T-cell (primary cell): ENCODE data around the gene HELZ. TPM values are rescaled to one million over a fixed set of nuclear protein-coding genes. Genes with fewer than 3 reads are reported as not detected.
"Not testable (repeated sequence)": the region's sequence is repeated elsewhere in the genome, so short reads cannot be mapped to it uniquely, and the experiment has no call there.

Source experiments
- ATAC-seq, 4 experiments: fragments of 200-7000 bp in 3 of 4; fragments of 150-1000 bp in 1 of 4; cut with Tn5 transposase; replicated peaks in 1 of 4; 1 replicate in 3 of 4; 2 replicates in 1 of 4; pipeline ENCODE4 v1.10.0; 2021; ENCODE audit warnings: moderate library complexity in 3 of 4, mild to moderate bottlenecking in 2 of 4, moderate number of reproducible peaks in 1 of 4
- CTCF ChIA-PET, 2 donors: fragments of 300-600 bp; sonication (Branson Sonifier 250); formaldehyde crosslinking; loops; one replicate each; lab custom pipeline; 2022; ENCODE audit warnings: antibody characterized with exemption in 2 of 2; lab: Charles Lee
- POLR2A ChIA-PET, 2 donors: fragments of 300-600 bp; sonication (Branson Sonifier 250); formaldehyde crosslinking; loops; one replicate each; lab custom pipeline; 2022; ENCODE audit warnings: antibody characterized with exemption in 2 of 2; lab: Charles Lee
- DNase-seq, 35 experiments: peaks; one replicate each; pipeline versions ENCODE4 v3.0.0 to v3.0.0-alpha.2; 2013 to 2023
- H3K27ac ChIP-seq: one replicate; pipeline ENCODE4 v1.5.1; 2013; ENCODE audit warnings: low read length
- H3K27me3 ChIP-seq, 2 experiments: replicated peaks in 1 of 2; 1 replicate in 1 of 2; 2 replicates in 1 of 2; pipeline versions ENCODE4 v1.6.1 to v1.7.0; 2013; ENCODE audit warnings: low read length in 1 of 2, mixed read lengths in 1 of 2; ENCODE audit not compliant: control insufficient read depth in 2 of 2, insufficient read depth in 2 of 2; ENCODE audit errors: extremely low read depth in 1 of 2
- H3K36me3 ChIP-seq, 2 donors: 1 replicate in 1 of 2; 2 replicates in 1 of 2; pipeline versions ENCODE4 v1.6.1 to v1.7.0; 2013; ENCODE audit warnings: low read length in 1 of 2; ENCODE audit not compliant: control insufficient read depth in 2 of 2, insufficient read depth in 1 of 2; ENCODE audit errors: extremely low read depth in 1 of 2
- H3K4me1 ChIP-seq, 2 experiments: 1 replicate in 1 of 2; 2 replicates in 1 of 2; pipeline versions ENCODE4 v1.6.1 to v1.7.0; 2013; ENCODE audit warnings: low read length in 2 of 2, mixed read lengths in 1 of 2; ENCODE audit not compliant: insufficient read depth in 2 of 2, control insufficient read depth in 1 of 2; ENCODE audit errors: extremely low read depth in 1 of 2
- H3K4me3 ChIP-seq, 2 donors: 1 replicate in 1 of 2; 2 replicates in 1 of 2; pipeline versions ENCODE4 v1.5.1 to v1.7.0; 2013; ENCODE audit warnings: mild to moderate bottlenecking in 2 of 2, low read length in 1 of 2, moderate library complexity in 1 of 2; ENCODE audit not compliant: control insufficient read depth in 1 of 2; ENCODE audit errors: extremely low read depth in 1 of 2
- H3K9me3 ChIP-seq: 2 replicates; pipeline ENCODE4 v1.7.0; 2013
- H3K27ac Mint-ChIP-seq, 2 donors: one replicate each; pipeline ENCODE4 v1.8.0; 2020 to 2021; ENCODE audit warnings: mild to moderate bottlenecking in 2 of 2, mixed read lengths in 2 of 2
- H3K27me3 Mint-ChIP-seq, 2 donors: one replicate each; pipeline ENCODE4 v1.8.0; 2021 to 2022; ENCODE audit warnings: mixed read lengths in 2 of 2
- H3K36me3 Mint-ChIP-seq: one replicate; pipeline ENCODE4 v1.8.0; 2021; ENCODE audit warnings: mixed read lengths
- H3K4me1 Mint-ChIP-seq, 3 donors: one replicate each; pipeline ENCODE4 v1.8.0; 2020 to 2022; ENCODE audit warnings: mixed read lengths in 3 of 3, mild to moderate bottlenecking in 1 of 3
- H3K4me3 Mint-ChIP-seq, 3 donors: one replicate each; pipeline ENCODE4 v1.8.0; 2020 to 2022; ENCODE audit warnings: mild to moderate bottlenecking in 3 of 3, mixed read lengths in 3 of 3, moderate library complexity in 3 of 3
- H3K9me3 Mint-ChIP-seq, 3 donors: one replicate each; pipeline ENCODE4 v1.8.0; 2020 to 2022; ENCODE audit warnings: mixed read lengths in 3 of 3
- WGBS: methylation state at CpG from one replicate; pipeline ENCODE4 v1.1.5; 2013; ENCODE audit warnings: missing lambda C conversion rate; ENCODE audit not compliant: insufficient coverage; 5-methylcytosine and 5-hydroxymethylcytosine counted together
- total RNA-seq, 35 experiments: library from RNA in 6 of 35; stranded (reverse) in 6 of 35; fragments of 120-200 nt in 1 of 35; gene quantifications; one replicate each; pipeline versions ENCODE4 v1.2.1 to v1.2.4 and lab custom pipeline; 2013 to 2026

The HELZ gene
- total RNA-seq, 5 donors from 2014 or later (not counting 1 experiment from before 2014, with no cell fraction given), result 76.0 to 115 (median 91.6) TPM

DNA sequence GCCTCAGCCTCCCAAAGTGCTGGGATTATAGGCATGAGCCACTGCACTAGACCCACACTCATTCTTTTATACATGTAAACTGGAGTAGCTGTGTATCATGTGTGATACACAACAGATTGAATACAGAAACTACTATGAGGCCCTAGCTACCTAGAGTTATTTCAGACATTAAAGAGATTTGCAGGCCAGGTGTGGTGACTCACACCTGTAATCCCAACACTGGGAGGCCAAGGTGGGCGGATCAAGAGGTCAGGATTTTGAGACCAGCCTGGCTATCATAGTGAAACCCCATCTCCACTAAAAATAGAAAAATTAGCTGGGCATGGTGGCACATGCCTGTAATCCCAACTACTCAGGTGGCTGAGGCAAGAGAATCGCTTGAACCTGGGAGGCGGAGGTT lies 41.8 kb upstream of the HELZ start:
- ATAC-seq, H3K36me3 Mint-ChIP-seq, H3K9me3 Mint-ChIP-seq, H3K9me3 ChIP-seq, H3K27me3 Mint-ChIP-seq, H3K27me3 ChIP-seq, H3K27ac Mint-ChIP-seq, H3K27ac ChIP-seq, DNase-seq, H3K36me3 ChIP-seq, CTCF ChIA-PET, H3K4me1 ChIP-seq, H3K4me3 Mint-ChIP-seq, H3K4me3 ChIP-seq, H3K4me1 Mint-ChIP-seq: not testable (repeated sequence)
- POLR2A ChIA-PET, result interaction anchor here in 1 of 2 donors (0.6 kb wide), 1 partner anchor 9 kb away, joined by 4 read pairs; no protein-coding TSS in a partner anchor
- WGBS, result 100% methylated on average over 1 of the region's 3 CpGs

GRCh38 chr17:67285360-67285759 lies 40.4 kb upstream of the HELZ start:
- DNase-seq, result no peak
- H3K9me3 ChIP-seq, result no peaks in the 10 kb centered on the region
- POLR2A ChIA-PET, result no interaction called here
- H3K4me3 ChIP-seq, result no peak overlapping the region
- Mint-ChIP-seq H3K4me3 (no peak overlapping the region), H3K36me3 (no peaks in the 10 kb centered on the region), H3K27ac (no peak overlapping the region), H3K4me1 (no peaks in the 10 kb centered on the region), H3K9me3 (no peaks in the 10 kb centered on the region), H3K27me3 (no peaks in the 10 kb centered on the region)
- H3K27me3 ChIP-seq, result no peaks in the 10 kb centered on the region
- CTCF ChIA-PET, result interaction anchor here in 1 of 2 donors (0.7 kb wide), 1 partner anchor 216 kb away, joined by 4 read pairs; no protein-coding TSS in a partner anchor
- H3K4me1 ChIP-seq, result no peaks in the 10 kb centered on the region
- H3K27ac ChIP-seq, result no peak overlapping the region
- no peaks in the 10 kb centered on the region for H3K36me3 ChIP-seq
- WGBS, result no CpG with 5 or more reads among the region's 1 CpG
- ATAC-seq, result no peak

- DNase-seq (no peak), ATAC-seq (no peak)
- WGBS, result 64% methylated on average over 2 of the region's 5 CpGs
- H3K4me1 Mint-ChIP-seq, result no peaks in the 10 kb centered on the region
- no peaks in the 10 kb centered on the region for H3K36me3 ChIP-seq
- H3K27me3 Mint-ChIP-seq, result no peaks in the 10 kb centered on the region
- no peaks in the 10 kb centered on the region for H3K4me1 ChIP-seq
- H3K36me3 Mint-ChIP-seq, result no peaks in the 10 kb centered on the region
- ChIA-PET CTCF (interaction anchor here in 1 of 2 donors (0.6 kb wide), 1 partner anchor 85 kb away, joined by 3 read pairs; no protein-coding TSS in a partner anchor), POLR2A (no interaction called here)
- no peak overlapping the region for H3K4me3 ChIP-seq
- no peaks in the 10 kb centered on the region for H3K27me3 ChIP-seq
- no peaks in the 10 kb centered on the region for H3K9me3 Mint-ChIP-seq
- no peak overlapping the region for H3K27ac Mint-ChIP-seq
- no peak overlapping the region for H3K4me3 Mint-ChIP-seq
- no peaks in the 10 kb centered on the region for H3K9me3 ChIP-seq
- H3K27ac ChIP-seq, result no peak overlapping the region
Measured at GRCh38 chr17:67283731-67284516, 38.9 kb upstream of the HELZ start.

DNA sequence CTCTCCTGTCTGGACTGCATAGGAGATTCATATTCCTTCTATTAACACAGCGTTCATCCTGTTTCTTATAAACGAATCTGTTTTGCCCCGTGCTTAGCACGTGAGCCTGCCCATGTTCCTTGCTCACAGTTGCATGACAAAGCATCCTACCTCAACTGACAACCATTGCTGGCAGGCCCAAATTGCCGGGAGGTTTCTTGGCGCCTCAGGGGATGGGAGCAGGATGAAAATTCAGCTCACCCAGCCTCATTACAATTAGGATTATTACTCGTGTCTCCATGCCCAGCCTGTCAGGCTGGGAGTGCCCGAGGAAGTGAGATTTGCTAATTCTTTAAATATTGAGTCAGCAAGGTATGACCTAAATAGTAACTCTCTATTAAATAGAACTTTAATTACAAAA lies 36.7 kb upstream of the HELZ start:
- Mint-ChIP-seq H3K4me3 (no peak overlapping the region), H3K4me1 (no peaks in the 10 kb centered on the region), H3K36me3 (no peaks in the 10 kb centered on the region), H3K9me3 (no peaks in the 10 kb centered on the region), H3K27ac (no peak overlapping the region), H3K27me3 (no peaks in the 10 kb centered on the region)
- POLR2A ChIA-PET, result no interaction called here
- ATAC-seq (no peak), DNase-seq (no peak)
- no peak overlapping the region for H3K4me3 ChIP-seq
- H3K4me1 ChIP-seq, result no peaks in the 10 kb centered on the region
- no peaks in the 10 kb centered on the region for H3K36me3 ChIP-seq
- no peak overlapping the region for H3K27ac ChIP-seq
- H3K27me3 ChIP-seq, result peaks cover 0 to 2% of the 10 kb centered on the region in 2 experiments
- CTCF ChIA-PET, result no interaction called here
- no peaks in the 10 kb centered on the region for H3K9me3 ChIP-seq
- WGBS, result 100% methylated on average over 3 of the region's 8 CpGs

DNA sequence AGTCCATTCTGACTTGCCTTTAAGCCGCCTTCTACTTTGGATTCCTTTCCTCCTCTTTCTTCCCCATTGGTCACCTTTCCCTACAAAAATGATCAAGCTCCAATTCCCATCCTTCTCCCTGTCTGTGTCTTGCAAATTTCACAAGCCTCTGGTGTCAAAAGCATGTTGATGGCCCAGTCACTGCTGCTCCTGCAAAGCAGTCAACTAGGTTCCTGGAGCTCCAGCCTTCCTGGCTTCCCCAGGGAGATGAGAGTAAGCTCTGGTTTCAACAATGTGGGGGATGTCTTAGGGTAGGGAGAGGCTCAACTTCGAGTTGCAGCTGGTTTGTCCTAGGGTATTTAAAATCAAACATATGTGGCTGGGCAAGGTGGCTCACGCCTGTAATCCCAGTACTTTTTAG lies 36.1 kb upstream of the HELZ start:
- Histone ChIP-seq H3K4me1 (no peaks in the 10 kb centered on the region), H3K36me3 (no peaks in the 10 kb centered on the region), H3K27ac (no peak overlapping the region), H3K4me3 (no peak overlapping the region), H3K9me3 (no peaks in the 10 kb centered on the region), H3K27me3 (peaks cover 0 to 2% of the 10 kb centered on the region in 2 experiments)
- DNase-seq (no peak), ATAC-seq (no peak)
- POLR2A ChIA-PET, result no interaction called here
- no peaks in the 10 kb centered on the region for H3K4me1 Mint-ChIP-seq
- H3K27ac Mint-ChIP-seq, result no peak overlapping the region
- H3K4me3 Mint-ChIP-seq, result no peak overlapping the region
- no peaks in the 10 kb centered on the region for H3K9me3 Mint-ChIP-seq
- CTCF ChIA-PET, result no interaction called here
- no peaks in the 10 kb centered on the region for H3K27me3 Mint-ChIP-seq
- no peaks in the 10 kb centered on the region for H3K36me3 Mint-ChIP-seq
- WGBS, result 58% methylated on average over 2 of the region's 3 CpGs

GRCh38 chr17:67280279-67280678 lies 35.3 kb upstream of the HELZ start:
- H3K9me3 Mint-ChIP-seq, result no peaks in the 10 kb centered on the region
- no peak overlapping the region for H3K4me3 Mint-ChIP-seq
- H3K36me3 Mint-ChIP-seq, result no peaks in the 10 kb centered on the region
- no peaks in the 10 kb centered on the region for H3K27me3 Mint-ChIP-seq
- CTCF ChIA-PET, result no interaction called here
- H3K4me3 ChIP-seq, result no peak overlapping the region
- POLR2A ChIA-PET, result no interaction called here
- 91% methylated on average over 6 of the region's 6 CpGs for WGBS
- ATAC-seq (no peak), DNase-seq (no peak)
- H3K27ac Mint-ChIP-seq, result no peak overlapping the region
- H3K9me3 ChIP-seq, result no peaks in the 10 kb centered on the region
- H3K27me3 ChIP-seq, result peaks cover 0 to 2% of the 10 kb centered on the region in 2 experiments
- H3K4me1 Mint-ChIP-seq, result no peaks in the 10 kb centered on the region
- no peaks in the 10 kb centered on the region for H3K36me3 ChIP-seq
- no peak overlapping the region for H3K27ac ChIP-seq
- no peaks in the 10 kb centered on the region for H3K4me1 ChIP-seq
